Measurements from ENCODE around the gene BARHL2. TPM values are rescaled to one million over a fixed set of nuclear protein-coding genes. Genes with fewer than 3 reads are reported as not detected.

BARHL2 gene
- total RNA-seq, 1 experiment from 2014 or later = not detected

- no peak for DNase-seq
- no peaks in the 10 kb centered on the region for H3K36me3 ChIP-seq (ENCODE audit: low read depth)
- no peaks in the 10 kb centered on the region for H3K4me1 ChIP-seq (replicated peaks; ENCODE audit: insufficient read depth)
- no peaks in the 10 kb centered on the region for H4K20me1 ChIP-seq (ENCODE audit: insufficient read depth)
- POLR2A ChIA-PET (ENCODE audit: unreplicated experiment) = no interaction called here
- no peaks in the 10 kb centered on the region for H3K9me2 ChIP-seq (ENCODE audit: insufficient read depth)
- H3K27me3 ChIP-seq (ENCODE audit: insufficient read depth, low read depth) = no peaks in the 10 kb centered on the region
- H3K4me2 ChIP-seq = no peak overlapping the region
- no TSS peak for BruUV-seq (replicated peaks)
- no peak overlapping the region for H3K4me3 ChIP-seq
- intact Hi-C loops (cut with micrococcal nuclease; ENCODE audit: unreplicated experiment) = loop anchor here (10.0 kb wide), 1 partner anchor 545 kb away; no protein-coding TSS in a partner anchor
- CTCF ChIA-PET = no interaction called here
- no peaks in the 10 kb centered on the region for H3K9me3 ChIP-seq (ENCODE audit: insufficient read depth, low read depth)
- TF ChIP-seq CTCF (conservative IDR thresholded peaks at IDR 0.05) (no peak), EZH2 (IDR thresholded peaks at IDR 0.05; ENCODE audit: low read depth) (no peak)
- no peak overlapping the region for H3K27ac ChIP-seq
- no peak overlapping the region for H2AFZ ChIP-seq
- no peaks in the 10 kb centered on the region for H3F3A ChIP-seq (ENCODE audit: insufficient read depth, low read depth)
- no peaks in the 10 kb centered on the region for H3K79me2 ChIP-seq (ENCODE audit: low read depth)
Observed at GRCh38 chr1:90729504-90730242, 12.6 kb upstream of the BARHL2 start.

- Histone ChIP-seq H3F3A (ENCODE audit: insufficient read depth, low read depth) (no peaks in the 10 kb centered on the region), H3K9me3 (ENCODE audit: insufficient read depth, low read depth) (no peaks in the 10 kb centered on the region), H3K36me3 (ENCODE audit: low read depth) (no peaks in the 10 kb centered on the region), H3K4me2 (no peak overlapping the region), H3K79me2 (ENCODE audit: low read depth) (no peaks in the 10 kb centered on the region), H4K20me1 (ENCODE audit: insufficient read depth) (no peaks in the 10 kb centered on the region), H2AFZ (no peak overlapping the region), H3K4me3 (no peak overlapping the region), H3K27ac (no peak overlapping the region), H3K4me1 (replicated peaks; ENCODE audit: insufficient read depth) (no peaks in the 10 kb centered on the region), H3K27me3 (ENCODE audit: insufficient read depth, low read depth) (no peaks in the 10 kb centered on the region), H3K9me2 (ENCODE audit: insufficient read depth) (no peaks in the 10 kb centered on the region)
- CTCF ChIA-PET = no interaction called here
- TF ChIP-seq CTCF (conservative IDR thresholded peaks at IDR 0.05) = no peak
- TF ChIP-seq EZH2 (IDR thresholded peaks at IDR 0.05; ENCODE audit: low read depth) = no peak
- BruUV-seq (replicated peaks) = no TSS peak
- no peak for DNase-seq
- intact Hi-C loops (cut with micrococcal nuclease; ENCODE audit: unreplicated experiment) = loop anchor here (10.0 kb wide), 1 partner anchor 546 kb away; no protein-coding TSS in a partner anchor
- POLR2A ChIA-PET (ENCODE audit: unreplicated experiment) = no interaction called here
Observed at GRCh38 chr1:90728502-90729287, 11.6 kb upstream of the BARHL2 start.

- Histone ChIP-seq H3K9me2 (ENCODE audit: insufficient read depth) (no peaks in the 10 kb centered on the region), H3K4me1 (replicated peaks; ENCODE audit: insufficient read depth) (no peaks in the 10 kb centered on the region), H2AFZ (no peak overlapping the region), H4K20me1 (ENCODE audit: insufficient read depth) (no peaks in the 10 kb centered on the region), H3K9me3 (ENCODE audit: insufficient read depth, low read depth) (no peaks in the 10 kb centered on the region), H3K27me3 (ENCODE audit: insufficient read depth, low read depth) (no peaks in the 10 kb centered on the region), H3K36me3 (ENCODE audit: low read depth) (no peaks in the 10 kb centered on the region), H3K4me3 (no peak overlapping the region), H3K4me2 (no peak overlapping the region), H3K27ac (no peak overlapping the region), H3K79me2 (ENCODE audit: low read depth) (no peaks in the 10 kb centered on the region), H3F3A (ENCODE audit: insufficient read depth, low read depth) (no peaks in the 10 kb centered on the region)
- DNase-seq = no peak
- BruUV-seq (replicated peaks) = no TSS peak
- TF ChIP-seq EZH2 (IDR thresholded peaks at IDR 0.05; ENCODE audit: low read depth) (no peak), CTCF (conservative IDR thresholded peaks at IDR 0.05) (no peak)
- CTCF ChIA-PET = no interaction called here
- POLR2A ChIA-PET (ENCODE audit: unreplicated experiment) = no interaction called here
- intact Hi-C loops (cut with micrococcal nuclease; ENCODE audit: unreplicated experiment) = loop anchor here (10.0 kb wide), 1 partner anchor 547 kb away; no protein-coding TSS in a partner anchor
Observed at GRCh38 chr1:90727917-90728501, 10.9 kb upstream of the BARHL2 start.

Measured in PC-9 (cell line).